ENCODE data around the gene TNIK. TPM values are rescaled to one million over a fixed set of nuclear protein-coding genes. Genes with fewer than 3 reads are reported as not detected.

TNIK gene
- total and polyA plus RNA-seq, 10 donors, result 0.85 to 34.5 (median 14.1) TPM

DNA sequence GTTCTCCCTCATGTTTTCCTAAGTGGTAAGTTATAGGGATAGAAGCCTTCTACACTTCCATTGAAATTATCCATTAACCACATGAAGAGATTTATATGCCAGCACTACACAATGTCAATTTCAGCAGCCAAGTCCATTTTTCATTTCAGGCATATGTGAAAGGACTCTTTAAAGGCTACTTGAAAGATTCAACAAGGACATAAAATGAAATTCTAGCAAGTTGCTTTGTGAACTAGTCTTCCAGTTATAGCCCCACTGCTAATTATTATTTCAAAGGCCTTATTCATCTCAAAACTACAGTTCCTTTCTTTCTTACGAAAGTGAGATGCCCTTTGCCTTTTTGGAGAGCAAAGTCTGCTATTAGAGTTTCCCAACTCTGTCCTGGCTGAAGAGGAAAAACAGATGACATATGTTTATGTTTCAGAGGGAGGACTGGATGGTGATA, 367.7 kb downstream of the TNIK start:
- DNase-seq, result no peak
- Histone ChIP-seq H3K4me1 (no peaks in the 10 kb centered on the region), H3K36me3 (peaks cover 0 to 16% (median 0%) of the 10 kb centered on the region in 6 donors), H3K9me3 (no peaks in the 10 kb centered on the region), H3K27ac (no peak overlapping the region), H3K4me3 (no peak overlapping the region), H3K27me3 (replicated peaks in 1 of 7) (no peaks in the 10 kb centered on the region)
- intact Hi-C loops (cut with DNase I; ENCODE audit: low total_unique reads), result no loop called here
- 63 to 87% (median 69%) methylated on average over 1 of the region's 1 CpG for WGBS, 5 donors
- TF ChIP-seq POLR2AphosphoS5 (IDR thresholded peaks at IDR 0.05) (no peak), POLR2A (IDR thresholded peaks at IDR 0.05) (no peak)
- TF ChIP-seq, protein P1, sequence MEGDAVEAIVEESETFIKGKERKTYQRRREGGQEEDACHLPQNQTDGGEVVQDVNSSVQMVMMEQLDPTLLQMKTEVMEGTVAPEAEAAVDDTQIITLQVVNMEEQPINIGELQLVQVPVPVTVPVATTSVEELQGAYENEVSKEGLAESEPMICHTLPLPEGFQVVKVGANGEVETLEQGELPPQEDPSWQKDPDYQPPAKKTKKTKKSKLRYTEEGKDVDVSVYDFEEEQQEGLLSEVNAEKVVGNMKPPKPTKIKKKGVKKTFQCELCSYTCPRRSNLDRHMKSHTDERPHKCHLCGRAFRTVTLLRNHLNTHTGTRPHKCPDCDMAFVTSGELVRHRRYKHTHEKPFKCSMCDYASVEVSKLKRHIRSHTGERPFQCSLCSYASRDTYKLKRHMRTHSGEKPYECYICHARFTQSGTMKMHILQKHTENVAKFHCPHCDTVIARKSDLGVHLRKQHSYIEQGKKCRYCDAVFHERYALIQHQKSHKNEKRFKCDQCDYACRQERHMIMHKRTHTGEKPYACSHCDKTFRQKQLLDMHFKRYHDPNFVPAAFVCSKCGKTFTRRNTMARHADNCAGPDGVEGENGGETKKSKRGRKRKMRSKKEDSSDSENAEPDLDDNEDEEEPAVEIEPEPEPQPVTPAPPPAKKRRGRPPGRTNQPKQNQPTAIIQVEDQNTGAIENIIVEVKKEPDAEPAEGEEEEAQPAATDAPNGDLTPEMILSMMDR (IDR thresholded peaks at IDR 0.05 in 8 of 11, conservative IDR thresholded peaks at IDR 0.05 in 3 of 11), result no peak

DNA sequence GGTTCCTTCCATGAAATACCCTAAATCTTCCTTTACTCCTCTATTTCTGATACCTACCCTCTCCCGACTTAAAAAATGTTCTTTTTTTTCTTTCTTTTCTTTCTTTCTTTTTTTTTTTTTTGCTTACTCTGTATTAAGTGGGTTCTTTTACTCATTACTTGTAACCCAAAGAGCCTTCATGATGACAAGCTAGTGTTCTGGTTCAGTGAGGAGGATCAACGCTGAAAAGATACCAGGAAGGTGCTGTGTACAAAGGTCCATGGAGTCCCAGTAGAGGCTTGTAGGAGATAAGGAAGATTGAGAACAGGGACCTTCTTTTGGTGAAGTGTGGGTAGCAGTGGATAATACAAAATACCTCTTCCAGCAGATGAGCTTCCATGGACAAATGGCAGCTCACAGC, 369.9 kb downstream of the TNIK start:
- intact Hi-C loops (cut with DNase I; ENCODE audit: low total_unique reads), result no loop called here
- H3K27ac ChIP-seq, result no peak overlapping the region
- WGBS, 5 donors, result 90 to 100% (median 94%) methylated on average over 2 of the region's 2 CpGs

DNA sequence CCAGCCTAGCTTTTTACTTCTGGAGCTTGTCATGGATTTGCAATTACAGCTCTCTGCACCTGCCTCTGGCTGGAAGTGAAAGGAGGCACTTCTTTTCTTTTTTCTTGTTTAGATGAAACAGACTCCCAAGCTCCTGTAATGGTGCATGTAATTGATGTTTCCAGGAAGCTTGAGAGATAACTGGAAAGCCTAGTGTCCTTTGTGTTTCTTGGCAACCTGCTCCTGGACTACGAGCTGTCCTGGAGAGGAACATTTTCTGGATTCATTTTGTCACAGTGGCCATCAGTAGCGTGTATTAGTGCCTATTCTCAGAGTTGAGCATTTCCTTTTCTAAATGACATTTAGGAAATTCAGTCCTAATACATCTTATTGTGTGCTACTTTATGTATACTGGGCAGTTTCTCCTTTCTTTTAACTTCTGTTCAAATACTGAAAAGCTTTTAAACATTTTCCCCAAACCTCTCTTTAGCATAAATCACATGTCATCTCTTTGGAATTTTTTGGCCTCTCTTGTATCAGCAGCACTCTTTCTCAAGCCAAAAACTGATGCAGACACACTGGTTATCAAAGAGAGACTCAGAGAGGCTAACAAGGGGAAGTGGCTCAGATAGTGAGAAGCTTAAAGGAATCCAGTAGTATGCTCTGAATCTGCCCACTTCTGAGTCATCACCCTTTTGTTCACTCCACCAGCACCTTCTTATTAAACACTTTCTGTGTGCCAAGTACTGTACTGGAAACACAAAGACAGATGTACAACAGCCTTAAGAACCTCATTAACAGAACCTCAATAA, 371.0 kb downstream of the TNIK start:
- peaks cover 0 to 44% (median 2%) of the 10 kb centered on the region in 6 donors for H3K36me3 ChIP-seq
- no peak for DNase-seq
- H3K4me3 ChIP-seq, result no peak overlapping the region
- H3K27me3 ChIP-seq (replicated peaks in 1 of 7), result no peaks in the 10 kb centered on the region
- WGBS, 5 donors, result 64 to 80% (median 71%) methylated on average over 2 of the region's 2 CpGs
- intact Hi-C loops (cut with DNase I; ENCODE audit: low total_unique reads), result no loop called here
- H3K4me1 ChIP-seq, result no peaks in the 10 kb centered on the region
- H3K9me3 ChIP-seq, result no peaks in the 10 kb centered on the region
- no peak overlapping the region for H3K27ac ChIP-seq
- TF ChIP-seq POLR2AphosphoS5 (IDR thresholded peaks at IDR 0.05) (no peak), POLR2A (IDR thresholded peaks at IDR 0.05) (no peak)
- TF ChIP-seq, protein P1 (IDR thresholded peaks at IDR 0.05 in 8 of 11, conservative IDR thresholded peaks at IDR 0.05 in 3 of 11), result no peak

More for the DNA sequence above, 369.9 kb downstream of the TNIK start:
- H3K4me3 ChIP-seq, result no peak overlapping the region
- DNase-seq, result no peak
- no peak for TF ChIP-seq POLR2AphosphoS5 (IDR thresholded peaks at IDR 0.05)
- TF ChIP-seq, protein P1 (IDR thresholded peaks at IDR 0.05 in 8 of 11, conservative IDR thresholded peaks at IDR 0.05 in 3 of 11), result no peak
- TF ChIP-seq POLR2A (IDR thresholded peaks at IDR 0.05), result no peak
- no peaks in the 10 kb centered on the region for H3K4me1 ChIP-seq
- no peaks in the 10 kb centered on the region for H3K27me3 ChIP-seq (replicated peaks in 1 of 7)
- peaks cover 0 to 34% (median 2%) of the 10 kb centered on the region in 6 donors for H3K36me3 ChIP-seq
- H3K9me3 ChIP-seq, result no peaks in the 10 kb centered on the region

DNA sequence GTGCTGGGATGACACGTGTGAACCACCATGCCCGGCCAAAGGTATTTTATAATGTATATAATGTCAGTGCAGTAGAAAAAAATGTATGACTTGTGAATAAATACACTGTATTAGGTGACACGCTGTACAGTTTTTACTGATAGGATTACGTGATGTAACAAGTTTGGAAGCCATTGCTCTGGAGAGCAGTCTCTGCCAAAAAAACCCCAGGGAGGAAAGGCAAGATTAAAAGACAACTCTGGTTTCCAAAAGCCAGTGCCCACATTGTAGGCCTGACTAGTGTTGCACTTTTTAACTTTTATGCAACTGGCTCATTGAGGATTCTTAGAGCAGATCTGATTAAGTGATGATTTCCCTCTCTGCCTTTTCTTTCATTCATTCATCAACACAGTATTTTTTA, 371.7 kb downstream of the TNIK start:
- no peak overlapping the region for H3K27ac ChIP-seq
- H3K4me1 ChIP-seq, result no peaks in the 10 kb centered on the region
- intact Hi-C loops (cut with DNase I; ENCODE audit: low total_unique reads), result no loop called here
- no peak for DNase-seq
- no peaks in the 10 kb centered on the region for H3K27me3 ChIP-seq (replicated peaks in 1 of 7)
- WGBS, 5 donors, result 89 to 96% (median 95%) methylated on average over 4 of the region's 4 CpGs
- peaks cover 0 to 47% (median 2%) of the 10 kb centered on the region in 6 donors for H3K36me3 ChIP-seq
- H3K9me3 ChIP-seq, result no peaks in the 10 kb centered on the region
- TF ChIP-seq POLR2AphosphoS5 (IDR thresholded peaks at IDR 0.05) (no peak), POLR2A (IDR thresholded peaks at IDR 0.05) (no peak)
- TF ChIP-seq, protein P1 (IDR thresholded peaks at IDR 0.05 in 8 of 11, conservative IDR thresholded peaks at IDR 0.05 in 3 of 11), result no peak
- no peak overlapping the region for H3K4me3 ChIP-seq
